WTC11 (cell line): ENCODE results near the gene SMC1B. TPM values are rescaled to one million over a fixed set of nuclear protein-coding genes. Genes with fewer than 3 reads are reported as not detected.

Experiments used
- ATAC-seq: fragments of 200-7000 bp; cut with Tn5 transposase; 2 replicates; pipeline ENCODE4 v1.10.0; 2021; ENCODE audit warnings: mild to moderate bottlenecking, moderate library complexity
- CTCF ChIA-PET: fragments of 300-600 bp; sonication (Branson Sonifier 250); formaldehyde crosslinking; loops from one replicate; lab custom pipeline; 2021; ENCODE audit warnings: antibody characterized with exemption; lab: Charles Lee
- POLR2A ChIA-PET: fragments of 350-600 bp; sonication (Branson Sonifier 250); formaldehyde crosslinking; loops from one replicate; lab custom pipeline; 2021; ENCODE audit warnings: antibody characterized with exemption; lab: Charles Lee
- DNase-seq: peaks from one replicate; pipeline ENCODE4 v3.0.0; 2021; ENCODE audit warnings: low spot score
- H3K27ac Mint-ChIP-seq: 2 replicates; pipeline ENCODE4 v1.8.0; 2021; ENCODE audit warnings: mixed read lengths
- H3K27me3 Mint-ChIP-seq: 2 replicates; pipeline ENCODE4 v1.8.0; 2021; ENCODE audit warnings: low read depth, mild to moderate bottlenecking, moderate library complexity, mixed read lengths
- H3K36me3 Mint-ChIP-seq: 2 replicates; pipeline ENCODE4 v1.8.0; 2021; ENCODE audit warnings: mixed read lengths
- H3K4me1 Mint-ChIP-seq: 2 replicates; pipeline ENCODE4 v1.8.0; 2022; ENCODE audit warnings: mixed read lengths
- H3K4me3 Mint-ChIP-seq: 2 replicates; pipeline ENCODE4 v1.8.0; 2021; ENCODE audit warnings: mild to moderate bottlenecking, moderate library complexity, mixed read lengths
- H3K9me3 Mint-ChIP-seq: 2 replicates; pipeline ENCODE4 v1.8.0; 2021; ENCODE audit warnings: mixed read lengths
- ATF1 ChIP-seq: sonication (generic); formaldehyde crosslinking; IDR thresholded peaks from 2 replicates; pipeline ENCODE4 v1.8.1; 2023; ENCODE audit warnings: mild to moderate bottlenecking, moderate library complexity, missing genetic modification reagents
- ELF4 ChIP-seq: sonication (generic); formaldehyde crosslinking; IDR thresholded peaks from 2 replicates; pipeline ENCODE4 v1.8.1; 2022; ENCODE audit warnings: low read depth, mild to moderate bottlenecking, moderate library complexity, missing genetic modification reagents
- IRF2 ChIP-seq: sonication (generic); formaldehyde crosslinking; IDR thresholded peaks from 2 replicates; pipeline ENCODE4 v1.8.0; 2022; ENCODE audit warnings: low read depth, missing genetic modification reagents, borderline replicate concordance
- JAZF1 ChIP-seq: fragments of 250-450 bp; sonication (Bioruptor Pico); IDR thresholded peaks from 2 replicates; pipeline ENCODE4 v1.9.0; 2021; ENCODE audit warnings: moderate library complexity, mild to moderate bottlenecking, inconsistent platforms
- NFE2L1 ChIP-seq: sonication (generic); formaldehyde crosslinking; IDR thresholded peaks from 2 replicates; pipeline ENCODE4 v1.8.1; 2023; ENCODE audit warnings: missing genetic modification reagents
- NR2C2 ChIP-seq: sonication (generic); formaldehyde crosslinking; IDR thresholded peaks from 2 replicates; pipeline ENCODE4 v1.8.0; 2022; ENCODE audit warnings: mild to moderate bottlenecking, missing genetic modification reagents
- NR3C1 ChIP-seq: sonication (generic); formaldehyde crosslinking; conservative IDR thresholded peaks from 2 replicates; pipeline ENCODE4 v1.8.1; 2023; ENCODE audit warnings: low read depth, mild to moderate bottlenecking, missing genetic modification reagents
- SP1 ChIP-seq: sonication (generic); formaldehyde crosslinking; conservative IDR thresholded peaks from 2 replicates; pipeline ENCODE4 v1.8.1; 2022; ENCODE audit warnings: missing genetic modification reagents
- TEAD4 ChIP-seq: sonication (generic); formaldehyde crosslinking; IDR thresholded peaks from 2 replicates; pipeline ENCODE4 v1.8.0; 2022; ENCODE audit warnings: mild to moderate bottlenecking, missing genetic modification reagents
- ZNF121 ChIP-seq: sonication (generic); formaldehyde crosslinking; IDR thresholded peaks from 2 replicates; pipeline ENCODE4 v1.8.0; 2023; ENCODE audit warnings: missing genetic modification reagents
- ZNF138 ChIP-seq: sonication (generic); formaldehyde crosslinking; conservative IDR thresholded peaks from 2 replicates; pipeline ENCODE4 v1.8.1; 2022; ENCODE audit warnings: mild to moderate bottlenecking, moderate library complexity, missing genetic modification reagents
- ZNF423 ChIP-seq: fragments of 250-450 bp; sonication (Bioruptor Pico); IDR thresholded peaks from 2 replicates; pipeline ENCODE4 v2.1.2; 2022; ENCODE audit warnings: mild to moderate bottlenecking, moderate library complexity
- ZNF671 ChIP-seq: fragments of 250-450 bp; sonication (Bioruptor Pico); IDR thresholded peaks from 2 replicates; pipeline ENCODE4 v1.8.0; 2021; ENCODE audit warnings: mild to moderate bottlenecking
- total RNA-seq: library from RNA; stranded (reverse); gene quantifications from 3 replicates; pipeline ENCODE4 v1.2.3, GENCODE V29; 2021
- TF ChIP-seq, protein P1 (sequence below): sonication (generic); formaldehyde crosslinking; IDR thresholded peaks from 2 replicates; pipeline ENCODE4 v1.8.0; 2023; ENCODE audit warnings: missing genetic modification reagents
- TF ChIP-seq, protein P2 (sequence below): sonication (generic); formaldehyde crosslinking; IDR thresholded peaks from 2 replicates; pipeline ENCODE4 v1.8.0; 2022; ENCODE audit warnings: mild to moderate bottlenecking, missing genetic modification reagents
- TF ChIP-seq, protein P3 (sequence below): fragments of 250-450 bp; sonication (Bioruptor Pico); IDR thresholded peaks from 2 replicates; pipeline ENCODE4 v1.9.0; 2021; ENCODE audit warnings: mild to moderate bottlenecking, borderline replicate concordance
- TF ChIP-seq, protein P4 (sequence below): sonication (generic); formaldehyde crosslinking; IDR thresholded peaks from 2 replicates; pipeline ENCODE4 v1.8.1; 2022; ENCODE audit warnings: missing genetic modification reagents, borderline replicate concordance
- TF ChIP-seq, protein P5 (sequence below): sonication (generic); formaldehyde crosslinking; IDR thresholded peaks from 2 replicates; pipeline ENCODE4 v1.8.0; 2022; ENCODE audit warnings: mild to moderate bottlenecking, missing genetic modification reagents
- TF ChIP-seq, protein P6 (sequence below): fragments of 250-450 bp; sonication (Bioruptor Pico); IDR thresholded peaks from 2 replicates; pipeline ENCODE4 v1.9.0; 2021; ENCODE audit warnings: moderate library complexity, mild to moderate bottlenecking, inconsistent platforms, borderline replicate concordance
- TF ChIP-seq, protein P7 (sequence below): fragments of 250-450 bp; sonication (Bioruptor Pico); IDR thresholded peaks from 2 replicates; pipeline ENCODE4 v2.1.2; 2022; ENCODE audit warnings: mild to moderate bottlenecking, moderate library complexity
- TF ChIP-seq, protein P8 (sequence below): fragments of 250-450 bp; sonication (Bioruptor Pico); IDR thresholded peaks from 2 replicates; pipeline ENCODE4 v1.9.0; 2021; ENCODE audit warnings: mild to moderate bottlenecking
- TF ChIP-seq, protein P9 (sequence below): sonication (generic); formaldehyde crosslinking; IDR thresholded peaks from 2 replicates; pipeline ENCODE4 v1.8.0; 2022; ENCODE audit warnings: mild to moderate bottlenecking, missing genetic modification reagents

SMC1B gene
- total RNA-seq, 1 experiment from 2014 or later = 0.07 TPM

DNA sequence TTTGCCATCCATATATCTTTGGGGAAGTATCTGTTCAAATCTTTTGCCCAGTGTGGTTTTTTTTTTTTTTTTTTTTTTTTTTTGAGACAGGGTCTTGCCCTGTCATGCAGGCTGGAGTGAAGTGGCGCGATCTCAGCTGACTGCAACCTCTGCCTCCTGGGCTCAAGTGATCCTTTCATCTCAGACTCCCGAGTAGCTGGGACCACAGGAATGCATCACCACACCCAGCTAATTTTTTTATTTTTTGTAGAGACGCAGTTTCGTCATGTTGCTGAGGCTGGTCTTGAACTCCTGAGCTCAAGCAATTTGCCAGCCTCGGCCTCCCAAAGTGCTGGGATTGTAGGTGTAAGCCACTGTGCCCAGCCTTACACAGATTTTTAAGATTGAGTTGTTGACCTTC is 108.4 kb downstream of the SMC1B start:
- ATAC-seq = no peak
- ChIA-PET CTCF (no interaction called here), POLR2A (interaction anchor here (0.7 kb wide), 2 partner anchors 10 to 66 kb away, joined by 4 read pairs; no protein-coding TSS in a partner anchor)
- H3K27me3 Mint-ChIP-seq = peaks cover 2% of the 10 kb centered on the region; the same call in 1 of the 2 replicates
- H3K4me3 Mint-ChIP-seq = no peak overlapping the region
- H3K9me3 Mint-ChIP-seq = no peaks in the 10 kb centered on the region
- H3K27ac Mint-ChIP-seq = no peak overlapping the region
- H3K36me3 Mint-ChIP-seq = no peaks in the 10 kb centered on the region
- peaks cover 13% of the 10 kb centered on the region for H3K4me1 Mint-ChIP-seq
- TF ChIP-seq ZNF671 (no peak), ELF4 (CRISPR knock-in tag) (no peak), TEAD4 (CRISPR knock-in tag) (no peak), NFE2L1 (CRISPR knock-in tag) (no peak), ZNF423 (CRISPR knock-in tag) (no peak), ZNF138 (no peak), ATF1 (CRISPR knock-in tag) (no peak), IRF2 (no peak), JAZF1 (no peak), NR2C2 (no peak)
- TF ChIP-seq, protein P1, sequence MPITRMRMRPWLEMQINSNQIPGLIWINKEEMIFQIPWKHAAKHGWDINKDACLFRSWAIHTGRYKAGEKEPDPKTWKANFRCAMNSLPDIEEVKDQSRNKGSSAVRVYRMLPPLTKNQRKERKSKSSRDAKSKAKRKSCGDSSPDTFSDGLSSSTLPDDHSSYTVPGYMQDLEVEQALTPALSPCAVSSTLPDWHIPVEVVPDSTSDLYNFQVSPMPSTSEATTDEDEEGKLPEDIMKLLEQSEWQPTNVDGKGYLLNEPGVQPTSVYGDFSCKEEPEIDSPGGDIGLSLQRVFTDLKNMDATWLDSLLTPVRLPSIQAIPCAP = no peak
- TF ChIP-seq, protein P2, sequence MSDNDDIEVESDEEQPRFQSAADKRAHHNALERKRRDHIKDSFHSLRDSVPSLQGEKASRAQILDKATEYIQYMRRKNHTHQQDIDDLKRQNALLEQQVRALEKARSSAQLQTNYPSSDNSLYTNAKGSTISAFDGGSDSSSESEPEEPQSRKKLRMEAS = no peak
- TF ChIP-seq, protein P3, sequence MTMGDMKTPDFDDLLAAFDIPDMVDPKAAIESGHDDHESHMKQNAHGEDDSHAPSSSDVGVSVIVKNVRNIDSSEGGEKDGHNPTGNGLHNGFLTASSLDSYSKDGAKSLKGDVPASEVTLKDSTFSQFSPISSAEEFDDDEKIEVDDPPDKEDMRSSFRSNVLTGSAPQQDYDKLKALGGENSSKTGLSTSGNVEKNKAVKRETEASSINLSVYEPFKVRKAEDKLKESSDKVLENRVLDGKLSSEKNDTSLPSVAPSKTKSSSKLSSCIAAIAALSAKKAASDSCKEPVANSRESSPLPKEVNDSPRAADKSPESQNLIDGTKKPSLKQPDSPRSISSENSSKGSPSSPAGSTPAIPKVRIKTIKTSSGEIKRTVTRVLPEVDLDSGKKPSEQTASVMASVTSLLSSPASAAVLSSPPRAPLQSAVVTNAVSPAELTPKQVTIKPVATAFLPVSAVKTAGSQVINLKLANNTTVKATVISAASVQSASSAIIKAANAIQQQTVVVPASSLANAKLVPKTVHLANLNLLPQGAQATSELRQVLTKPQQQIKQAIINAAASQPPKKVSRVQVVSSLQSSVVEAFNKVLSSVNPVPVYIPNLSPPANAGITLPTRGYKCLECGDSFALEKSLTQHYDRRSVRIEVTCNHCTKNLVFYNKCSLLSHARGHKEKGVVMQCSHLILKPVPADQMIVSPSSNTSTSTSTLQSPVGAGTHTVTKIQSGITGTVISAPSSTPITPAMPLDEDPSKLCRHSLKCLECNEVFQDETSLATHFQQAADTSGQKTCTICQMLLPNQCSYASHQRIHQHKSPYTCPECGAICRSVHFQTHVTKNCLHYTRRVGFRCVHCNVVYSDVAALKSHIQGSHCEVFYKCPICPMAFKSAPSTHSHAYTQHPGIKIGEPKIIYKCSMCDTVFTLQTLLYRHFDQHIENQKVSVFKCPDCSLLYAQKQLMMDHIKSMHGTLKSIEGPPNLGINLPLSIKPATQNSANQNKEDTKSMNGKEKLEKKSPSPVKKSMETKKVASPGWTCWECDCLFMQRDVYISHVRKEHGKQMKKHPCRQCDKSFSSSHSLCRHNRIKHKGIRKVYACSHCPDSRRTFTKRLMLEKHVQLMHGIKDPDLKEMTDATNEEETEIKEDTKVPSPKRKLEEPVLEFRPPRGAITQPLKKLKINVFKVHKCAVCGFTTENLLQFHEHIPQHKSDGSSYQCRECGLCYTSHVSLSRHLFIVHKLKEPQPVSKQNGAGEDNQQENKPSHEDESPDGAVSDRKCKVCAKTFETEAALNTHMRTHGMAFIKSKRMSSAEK (CRISPR knock-in tag) = no peak
- TF ChIP-seq, all 79 proteins: peak for 0
- no peak for DNase-seq

DNA sequence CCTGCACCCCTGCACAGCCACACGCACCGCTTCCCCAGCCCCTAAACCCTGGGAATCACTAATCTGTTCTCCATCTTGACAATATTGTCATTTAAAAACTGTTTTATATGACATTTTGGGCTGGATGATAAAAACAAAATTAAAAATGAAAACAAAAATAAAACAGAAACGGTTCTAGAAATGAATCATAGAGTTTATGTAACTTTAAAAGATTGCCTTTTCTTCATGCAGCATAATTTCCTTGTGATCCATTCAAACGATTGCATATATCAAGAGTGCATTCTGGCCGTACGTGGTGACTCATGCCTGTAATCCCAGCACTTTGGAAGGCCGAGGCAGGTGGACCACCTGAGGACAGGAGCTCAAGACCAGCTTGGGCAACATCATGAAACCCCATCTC is 110.2 kb downstream of the SMC1B start:
- CTCF ChIA-PET = no interaction called here
- Mint-ChIP-seq H3K27ac (no peak overlapping the region), H3K36me3 (no peaks in the 10 kb centered on the region), H3K4me3 (no peak overlapping the region), H3K9me3 (no peaks in the 10 kb centered on the region), H3K27me3 (peaks cover 2% of the 10 kb centered on the region; the same call in 1 of the 2 replicates), H3K4me1 (peaks cover 15% of the 10 kb centered on the region)
- DNase-seq (no peak), ATAC-seq (no peak)
- POLR2A ChIA-PET = no interaction called here
- TF ChIP-seq SP1 (CRISPR knock-in tag) (no peak), ZNF121 (CRISPR knock-in tag) (no peak), TEAD4 (CRISPR knock-in tag) (no peak), NR3C1 (CRISPR knock-in tag) (no peak), ATF1 (CRISPR knock-in tag) (no peak)
- TF ChIP-seq, protein P4, sequence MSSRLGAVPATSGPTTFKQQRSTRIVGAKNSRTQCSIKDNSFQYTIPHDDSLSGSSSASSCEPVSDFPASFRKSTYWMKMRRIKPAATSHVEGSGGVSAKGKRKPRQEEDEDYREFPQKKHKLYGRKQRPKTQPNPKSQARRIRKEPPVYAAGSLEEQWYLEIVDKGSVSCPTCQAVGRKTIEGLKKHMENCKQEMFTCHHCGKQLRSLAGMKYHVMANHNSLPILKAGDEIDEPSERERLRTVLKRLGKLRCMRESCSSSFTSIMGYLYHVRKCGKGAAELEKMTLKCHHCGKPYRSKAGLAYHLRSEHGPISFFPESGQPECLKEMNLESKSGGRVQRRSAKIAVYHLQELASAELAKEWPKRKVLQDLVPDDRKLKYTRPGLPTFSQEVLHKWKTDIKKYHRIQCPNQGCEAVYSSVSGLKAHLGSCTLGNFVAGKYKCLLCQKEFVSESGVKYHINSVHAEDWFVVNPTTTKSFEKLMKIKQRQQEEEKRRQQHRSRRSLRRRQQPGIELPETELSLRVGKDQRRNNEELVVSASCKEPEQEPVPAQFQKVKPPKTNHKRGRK = no peak
- TF ChIP-seq, protein P5, sequence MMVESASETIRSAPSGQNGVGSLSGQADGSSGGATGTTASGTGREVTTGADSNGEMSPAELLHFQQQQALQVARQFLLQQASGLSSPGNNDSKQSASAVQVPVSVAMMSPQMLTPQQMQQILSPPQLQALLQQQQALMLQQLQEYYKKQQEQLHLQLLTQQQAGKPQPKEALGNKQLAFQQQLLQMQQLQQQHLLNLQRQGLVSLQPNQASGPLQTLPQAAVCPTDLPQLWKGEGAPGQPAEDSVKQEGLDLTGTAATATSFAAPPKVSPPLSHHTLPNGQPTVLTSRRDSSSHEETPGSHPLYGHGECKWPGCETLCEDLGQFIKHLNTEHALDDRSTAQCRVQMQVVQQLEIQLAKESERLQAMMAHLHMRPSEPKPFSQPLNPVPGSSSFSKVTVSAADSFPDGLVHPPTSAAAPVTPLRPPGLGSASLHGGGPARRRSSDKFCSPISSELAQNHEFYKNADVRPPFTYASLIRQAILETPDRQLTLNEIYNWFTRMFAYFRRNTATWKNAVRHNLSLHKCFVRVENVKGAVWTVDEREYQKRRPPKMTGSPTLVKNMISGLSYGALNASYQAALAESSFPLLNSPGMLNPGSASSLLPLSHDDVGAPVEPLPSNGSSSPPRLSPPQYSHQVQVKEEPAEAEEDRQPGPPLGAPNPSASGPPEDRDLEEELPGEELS (CRISPR knock-in tag) = no peak
- TF ChIP-seq, protein P6, sequence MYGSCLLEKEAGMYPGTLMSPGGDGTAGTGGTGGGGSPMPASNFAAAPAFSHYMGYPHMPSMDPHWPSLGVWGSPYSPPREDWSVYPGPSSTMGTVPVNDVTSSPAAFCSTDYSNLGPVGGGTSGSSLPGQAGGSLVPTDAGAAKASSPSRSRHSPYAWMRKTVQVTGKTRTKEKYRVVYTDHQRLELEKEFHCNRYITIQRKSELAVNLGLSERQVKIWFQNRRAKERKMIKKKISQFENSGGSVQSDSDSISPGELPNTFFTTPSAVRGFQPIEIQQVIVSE (CRISPR knock-in tag) = no peak
- TF ChIP-seq, protein P7, sequence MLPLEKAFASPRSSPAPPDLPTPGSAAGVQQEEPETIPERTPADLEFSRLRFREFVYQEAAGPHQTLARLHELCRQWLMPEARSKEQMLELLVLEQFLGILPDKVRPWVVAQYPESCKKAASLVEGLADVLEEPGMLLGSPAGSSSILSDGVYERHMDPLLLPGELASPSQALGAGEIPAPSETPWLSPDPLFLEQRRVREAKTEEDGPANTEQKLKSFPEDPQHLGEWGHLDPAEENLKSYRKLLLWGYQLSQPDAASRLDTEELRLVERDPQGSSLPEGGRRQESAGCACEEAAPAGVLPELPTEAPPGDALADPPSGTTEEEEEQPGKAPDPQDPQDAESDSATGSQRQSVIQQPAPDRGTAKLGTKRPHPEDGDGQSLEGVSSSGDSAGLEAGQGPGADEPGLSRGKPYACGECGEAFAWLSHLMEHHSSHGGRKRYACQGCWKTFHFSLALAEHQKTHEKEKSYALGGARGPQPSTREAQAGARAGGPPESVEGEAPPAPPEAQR = no peak
- TF ChIP-seq, protein P8, sequence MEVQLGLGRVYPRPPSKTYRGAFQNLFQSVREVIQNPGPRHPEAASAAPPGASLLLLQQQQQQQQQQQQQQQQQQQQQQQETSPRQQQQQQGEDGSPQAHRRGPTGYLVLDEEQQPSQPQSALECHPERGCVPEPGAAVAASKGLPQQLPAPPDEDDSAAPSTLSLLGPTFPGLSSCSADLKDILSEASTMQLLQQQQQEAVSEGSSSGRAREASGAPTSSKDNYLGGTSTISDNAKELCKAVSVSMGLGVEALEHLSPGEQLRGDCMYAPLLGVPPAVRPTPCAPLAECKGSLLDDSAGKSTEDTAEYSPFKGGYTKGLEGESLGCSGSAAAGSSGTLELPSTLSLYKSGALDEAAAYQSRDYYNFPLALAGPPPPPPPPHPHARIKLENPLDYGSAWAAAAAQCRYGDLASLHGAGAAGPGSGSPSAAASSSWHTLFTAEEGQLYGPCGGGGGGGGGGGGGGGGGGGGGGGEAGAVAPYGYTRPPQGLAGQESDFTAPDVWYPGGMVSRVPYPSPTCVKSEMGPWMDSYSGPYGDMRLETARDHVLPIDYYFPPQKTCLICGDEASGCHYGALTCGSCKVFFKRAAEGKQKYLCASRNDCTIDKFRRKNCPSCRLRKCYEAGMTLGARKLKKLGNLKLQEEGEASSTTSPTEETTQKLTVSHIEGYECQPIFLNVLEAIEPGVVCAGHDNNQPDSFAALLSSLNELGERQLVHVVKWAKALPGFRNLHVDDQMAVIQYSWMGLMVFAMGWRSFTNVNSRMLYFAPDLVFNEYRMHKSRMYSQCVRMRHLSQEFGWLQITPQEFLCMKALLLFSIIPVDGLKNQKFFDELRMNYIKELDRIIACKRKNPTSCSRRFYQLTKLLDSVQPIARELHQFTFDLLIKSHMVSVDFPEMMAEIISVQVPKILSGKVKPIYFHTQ = no peak
- TF ChIP-seq, protein P9, sequence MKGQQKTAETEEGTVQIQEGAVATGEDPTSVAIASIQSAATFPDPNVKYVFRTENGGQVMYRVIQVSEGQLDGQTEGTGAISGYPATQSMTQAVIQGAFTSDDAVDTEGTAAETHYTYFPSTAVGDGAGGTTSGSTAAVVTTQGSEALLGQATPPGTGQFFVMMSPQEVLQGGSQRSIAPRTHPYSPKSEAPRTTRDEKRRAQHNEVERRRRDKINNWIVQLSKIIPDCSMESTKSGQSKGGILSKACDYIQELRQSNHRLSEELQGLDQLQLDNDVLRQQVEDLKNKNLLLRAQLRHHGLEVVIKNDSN (CRISPR knock-in tag) = no peak
